Measurements from ENCODE around the gene CARNS1.

The CARNS1 gene

GRCh38 chr11:67415501-67416304, at the start of gene CARNS1:
Gene CARNS1 (plus strand): TSS chr11:67415678. CDS start chr11:67416200, 522 bp downstream.
- DNase-seq, result peak; percentile 56

GRCh38 chr11:67365736-67366444, 49.6 kb upstream of the CARNS1 start:
- DNase-seq, result no peak

- DNase-seq, result no peak
Measured at GRCh38 chr11:67366546-67366945, 48.9 kb upstream of the CARNS1 start.

- DNase-seq, result no peak
Measured at GRCh38 chr11:67366961-67367760, 48.3 kb upstream of the CARNS1 start.

GRCh38 chr11:67367761-67368227, 47.7 kb upstream of the CARNS1 start:
- no peak for DNase-seq

- DNase-seq, result no peak
Measured at GRCh38 chr11:67368621-67369020, 46.9 kb upstream of the CARNS1 start.

GRCh38 chr11:67369275-67369674, 46.2 kb upstream of the CARNS1 start:
- DNase-seq, result no peak

GRCh38 chr11:67369801-67370284, 45.6 kb upstream of the CARNS1 start:
- DNase-seq, result no peak

- DNase-seq, result no peak
Measured at GRCh38 chr11:67370351-67371076, 45.0 kb upstream of the CARNS1 start.

- no peak for DNase-seq
Measured at GRCh38 chr11:67371189-67371910, 44.1 kb upstream of the CARNS1 start.

GRCh38 chr11:67371911-67372320, 43.6 kb upstream of the CARNS1 start:
- no peak for DNase-seq

- DNase-seq, result no peak
Measured at GRCh38 chr11:67372321-67372992, 43.0 kb upstream of the CARNS1 start.

- peak; percentile 19 for DNase-seq
Measured at GRCh38 chr11:67372993-67373647, 42.4 kb upstream of the CARNS1 start, which contains the start of gene CLCF1. Gene CLCF1 (minus strand): TSS chr11:67373598. CDS start chr11:67373539, 59 bp downstream.

- DNase-seq, result peak; percentile 29
Measured at GRCh38 chr11:67373648-67374570, 41.6 kb upstream of the CARNS1 start.

- no peak for DNase-seq
Measured at GRCh38 chr11:67374571-67375281, 40.8 kb upstream of the CARNS1 start.

GRCh38 chr11:67375320-67376055, 40.0 kb upstream of the CARNS1 start:
- no peak for DNase-seq

- DNase-seq, result no peak
Measured at GRCh38 chr11:67376063-67376820, 39.2 kb upstream of the CARNS1 start.

Measured in midbrain (tissue), 1 donor.